SH-SY5Y (cell line): Measurements from ENCODE around the gene ANKRD16.

ENCODE experiments used
- GATA2 ChIP-seq: IDR thresholded peaks from 2 replicates; pipeline ENCODE4 v1.6.1; 2011; ENCODE audit warnings: mild to moderate bottlenecking, low read depth, low read length
- GATA3 ChIP-seq: IDR thresholded peaks from 2 replicates; pipeline ENCODE4 v1.6.1; 2011; ENCODE audit warnings: low read depth, mild to moderate bottlenecking, low read length, moderate library complexity

Gene ANKRD16

GRCh38 chr10:5894873-5895272, 5.2 kb upstream of the ANKRD16 start:
- TF ChIP-seq GATA2 (no peak), GATA3 (no peak)

DNA sequence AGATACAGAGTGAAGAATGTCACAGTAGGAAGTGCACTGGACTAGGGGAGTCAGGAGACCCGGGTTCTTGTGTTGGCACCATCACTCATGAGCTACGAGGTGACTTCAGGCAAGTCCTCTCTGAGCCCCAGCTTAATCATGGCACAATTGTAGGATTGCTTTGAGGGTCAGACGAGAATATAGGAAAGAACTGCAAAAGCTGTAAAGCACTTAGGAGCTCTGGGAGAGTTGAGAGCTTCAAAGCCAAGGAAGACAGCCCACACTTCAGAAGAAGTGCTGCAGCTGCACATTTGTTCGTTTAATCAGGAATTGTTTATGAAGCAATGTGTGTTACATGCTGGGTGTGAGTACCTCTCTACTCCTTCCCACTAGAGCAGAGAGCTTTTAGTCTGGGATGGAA, 4.7 kb upstream of the ANKRD16 start:
- TF ChIP-seq GATA2: no peak
- no peak for TF ChIP-seq GATA3

- TF ChIP-seq GATA2: no peak
- no peak for TF ChIP-seq GATA3
These were observed 3.6 kb upstream of the ANKRD16 start for GRCh38 chr10:5893321-5893720.

DNA sequence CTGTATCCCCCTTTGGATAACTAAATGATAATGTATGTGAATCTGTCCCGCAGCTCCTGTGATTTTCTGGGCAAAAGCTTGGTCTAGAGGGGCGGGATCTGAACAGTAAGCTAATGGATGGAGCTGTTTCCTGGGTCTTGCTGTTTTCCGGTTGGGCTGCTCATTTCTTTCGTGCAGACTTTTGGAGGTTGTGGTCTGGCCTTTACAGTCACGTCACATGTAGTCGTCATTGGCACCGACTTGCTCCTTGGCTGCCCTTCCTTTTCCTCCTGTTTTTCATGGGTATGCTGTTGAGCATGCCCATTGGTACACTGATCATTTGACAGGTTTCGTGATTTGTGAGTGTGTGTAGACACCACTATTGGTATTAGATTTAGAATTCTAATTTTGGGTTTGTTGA, 2.3 kb upstream of the ANKRD16 start:
- TF ChIP-seq GATA3 (no peak), GATA2 (no peak)

GRCh38 chr10:5891009-5891408, 1.3 kb upstream of the ANKRD16 start:
- TF ChIP-seq GATA3 (no peak), GATA2 (no peak)

- peak; percentile 25; the same call in 1 of the 2 replicates for TF ChIP-seq GATA2
- TF ChIP-seq GATA3: no peak
These were observed 791 bp upstream of the ANKRD16 start for GRCh38 chr10:5890452-5890915.

DNA sequence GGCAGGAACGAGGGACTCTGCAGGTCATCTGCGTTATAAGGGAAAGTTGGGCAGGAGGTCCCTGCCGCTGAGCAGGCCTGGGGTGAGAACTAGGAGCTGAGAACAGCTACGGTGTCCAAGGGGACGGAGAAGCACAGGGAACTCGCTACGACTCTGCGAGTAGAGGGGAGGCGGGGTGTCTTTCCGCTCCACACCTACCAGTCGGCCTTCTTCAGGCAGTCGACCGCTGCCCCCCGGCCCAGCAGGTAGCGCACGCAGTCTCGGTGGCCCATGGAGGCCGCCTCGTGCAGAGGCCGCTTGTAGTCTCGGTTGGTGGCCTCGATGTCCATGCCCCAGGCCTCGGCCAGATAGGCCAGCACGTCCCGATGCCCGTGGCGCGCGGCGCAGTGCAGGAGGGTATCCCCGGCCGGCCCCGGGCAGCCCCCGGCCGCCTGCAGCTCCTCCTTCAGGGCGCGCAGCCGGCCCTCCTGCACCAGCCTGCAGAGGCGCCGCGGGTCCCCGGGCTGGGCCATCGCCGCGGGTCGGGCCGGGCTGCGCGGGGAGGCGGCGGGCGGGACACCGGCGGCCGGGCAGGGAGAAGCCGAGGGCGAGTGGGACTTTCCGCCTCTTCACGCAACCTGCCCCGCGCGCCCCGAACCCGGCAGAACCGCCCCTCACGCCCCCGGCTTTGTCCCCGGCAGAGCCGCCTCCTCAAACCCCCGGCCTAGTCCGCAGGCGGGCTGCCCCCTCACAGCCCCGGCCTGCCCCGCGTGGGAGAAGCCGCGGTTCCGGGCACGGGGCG, 660 bp downstream of the ANKRD16 start:
- TF ChIP-seq GATA3: no peak
- TF ChIP-seq GATA2: no peak

GRCh38 chr10:5888351-5888750, 1.3 kb downstream of the ANKRD16 start:
- TF ChIP-seq GATA3: no peak
- TF ChIP-seq GATA2: no peak

- TF ChIP-seq GATA2 (no peak), GATA3 (no peak)
These were observed 2.1 kb downstream of the ANKRD16 start for GRCh38 chr10:5887641-5888040.

- TF ChIP-seq GATA2 (no peak), GATA3 (no peak)
These were observed 2.7 kb downstream of the ANKRD16 start for GRCh38 chr10:5887029-5887428.

DNA sequence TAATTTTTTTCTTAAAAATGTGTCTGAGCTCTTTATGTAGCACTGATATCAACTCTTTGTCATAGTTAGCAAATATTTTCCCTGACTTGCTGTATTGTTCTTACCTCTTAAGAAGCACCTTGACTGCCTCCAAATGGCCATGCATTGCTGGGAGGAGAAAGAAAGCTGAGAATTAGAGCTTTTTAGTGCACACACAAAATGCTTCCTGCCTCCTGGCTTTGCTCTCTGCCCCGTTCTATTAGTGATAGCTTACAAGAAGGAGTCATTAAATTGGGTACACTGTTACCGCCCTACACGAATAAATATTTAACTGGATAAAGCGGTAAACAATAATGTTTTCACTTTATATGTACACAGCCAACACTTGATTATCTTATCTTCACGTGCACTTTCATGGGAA, 4.1 kb downstream of the ANKRD16 start:
- TF ChIP-seq GATA3 (no peak), GATA2 (no peak)

- TF ChIP-seq GATA3: no peak
- TF ChIP-seq GATA2: no peak
These were observed 6.7 kb downstream of the ANKRD16 start for GRCh38 chr10:5882961-5883360.

DNA sequence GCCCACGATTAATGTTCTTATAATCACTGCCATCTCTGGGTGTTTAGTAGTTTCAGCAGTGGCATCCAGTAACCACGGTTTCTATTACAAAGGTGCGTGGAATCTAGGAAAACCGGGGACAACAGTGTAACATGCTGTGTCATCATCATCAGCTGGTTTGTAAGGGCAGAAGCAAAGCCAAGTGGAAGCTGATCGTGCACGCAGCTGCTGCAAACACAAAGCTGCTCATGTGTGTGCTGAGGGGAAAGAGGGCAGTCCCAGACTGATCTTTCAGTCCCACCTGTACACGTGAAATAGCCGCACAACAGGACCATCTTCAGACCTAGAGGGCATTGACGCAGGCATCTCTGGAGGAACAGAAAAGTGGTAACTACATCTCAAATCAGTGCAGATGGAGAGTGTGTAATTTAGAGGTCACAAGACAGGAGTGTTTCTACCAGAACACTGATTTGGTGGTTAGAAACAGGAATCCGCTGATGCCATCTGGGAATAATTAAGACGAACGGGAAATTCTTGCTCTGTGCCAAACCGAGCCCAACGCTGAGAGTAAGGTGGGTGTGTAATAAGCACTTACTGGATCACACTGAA, 13.4 kb downstream of the ANKRD16 start:
- TF ChIP-seq GATA3: no peak
- TF ChIP-seq GATA2: no peak

- TF ChIP-seq GATA2: no peak
- TF ChIP-seq GATA3: no peak
These were observed 16.1 kb downstream of the ANKRD16 start for GRCh38 chr10:5873515-5873995.

DNA sequence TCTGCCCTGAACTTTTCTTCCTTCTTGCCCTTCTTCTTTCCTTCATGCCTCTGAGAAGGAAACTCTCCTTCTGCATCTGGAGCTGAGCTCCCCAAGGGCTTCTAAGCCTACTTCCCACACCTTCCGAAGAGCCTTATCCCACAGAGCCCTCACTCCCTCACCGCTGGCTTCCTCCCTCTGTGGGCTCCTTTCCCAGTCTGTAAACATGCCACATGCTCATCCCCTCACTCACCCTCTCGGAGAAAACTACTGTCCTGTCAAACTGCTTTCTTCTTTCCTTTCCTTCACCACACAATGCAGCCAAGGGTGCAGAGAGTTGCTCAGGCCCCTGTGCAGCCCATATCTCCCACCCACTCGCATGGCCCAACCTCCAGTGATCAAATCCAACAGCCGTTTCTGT, 18.1 kb downstream of the ANKRD16 start:
- TF ChIP-seq GATA2: no peak
- no peak for TF ChIP-seq GATA3

DNA sequence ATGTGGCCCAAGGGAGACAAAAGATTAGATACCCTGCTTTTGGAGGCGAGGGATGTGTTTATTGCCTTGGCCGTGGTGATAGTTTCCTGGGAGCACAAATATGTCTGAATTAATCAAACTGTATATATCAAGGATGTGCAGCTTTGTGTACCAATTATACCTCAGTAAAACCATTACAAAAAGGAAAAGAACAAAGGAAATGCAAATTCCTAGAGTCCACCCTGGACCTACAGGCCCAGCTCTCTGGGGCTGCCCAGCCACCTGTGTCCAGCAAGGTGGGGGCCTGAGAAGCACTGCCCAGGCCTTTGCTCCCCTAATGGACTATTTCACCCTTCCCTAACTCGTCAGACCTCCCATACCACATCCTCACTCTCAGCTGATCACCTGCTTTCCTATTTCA, 20.5 kb downstream of the ANKRD16 start:
- TF ChIP-seq GATA3: no peak
- no peak for TF ChIP-seq GATA2

GRCh38 chr10:5862360-5862961, 27.2 kb downstream of the ANKRD16 start:
- TF ChIP-seq GATA2 (no peak), GATA3 (no peak)
